Tibial artery (tissue), 4 donors: Measurements from ENCODE around the gene TLL1.

Experiments
- DNase-seq, 2 donors: peaks; one replicate each; pipeline ENCODE4 v3.0.0-alpha.2; 2019
- H3K27ac ChIP-seq, 2 donors: fragments of 200-600 bp; sonication (generic) in 1 of 2; 1 replicate in 1 of 2; 2 replicates in 1 of 2; pipeline ENCODE4 v1.5.1; 2018 to 2019; ENCODE audit warnings: mild to moderate bottlenecking in 1 of 2
- H3K27me3 ChIP-seq, 2 donors: fragments of 200-600 bp; sonication (generic) in 1 of 2; one replicate each; pipeline versions ENCODE4 v1.5.1 to v1.6.0; 2016 to 2019
- H3K36me3 ChIP-seq, 3 donors: fragments of 200-600 bp; sonication (generic) in 2 of 3; one replicate each; pipeline ENCODE4 v1.5.1; 2016 to 2019; ENCODE audit warnings: mild to moderate bottlenecking in 2 of 3
- H3K4me1 ChIP-seq, 4 donors: fragments of 200-600 bp; sonication (generic) in 2 of 4; 1 replicate in 3 of 4; 2 replicates in 1 of 4; pipeline ENCODE4 v1.5.1; 2016 to 2019
- H3K4me3 ChIP-seq, 2 donors: fragments of 200-600 bp; sonication (generic) in 1 of 2; 1 replicate in 1 of 2; 2 replicates in 1 of 2; pipeline ENCODE4 v1.5.1; 2018 to 2019; ENCODE audit warnings: mild to moderate bottlenecking in 2 of 2
- H3K9me3 ChIP-seq, 3 donors: fragments of 200-600 bp; sonication (generic) in 1 of 3; one replicate each; pipeline ENCODE4 v1.5.1; 2016 to 2019
- intact Hi-C: fragments of 100-400 bp; cut with DNase I; formaldehyde crosslinking; loops from one replicate; pipeline ENCODE4 v1.15.0; 2023; ENCODE audit warnings: low total_unique reads
- TF ChIP-seq, protein P1 (sequence below), 2 experiments: fragments of 200-600 bp in 1 of 2; fragments of 450-650 bp in 1 of 2; IDR thresholded peaks; one replicate each; pipeline ENCODE4 v1.5.1; 2017 to 2019; ENCODE audit warnings: antibody characterized with exemption in 2 of 2, mild to moderate bottlenecking in 1 of 2, moderate library complexity in 1 of 2

TLL1 gene

DNA sequence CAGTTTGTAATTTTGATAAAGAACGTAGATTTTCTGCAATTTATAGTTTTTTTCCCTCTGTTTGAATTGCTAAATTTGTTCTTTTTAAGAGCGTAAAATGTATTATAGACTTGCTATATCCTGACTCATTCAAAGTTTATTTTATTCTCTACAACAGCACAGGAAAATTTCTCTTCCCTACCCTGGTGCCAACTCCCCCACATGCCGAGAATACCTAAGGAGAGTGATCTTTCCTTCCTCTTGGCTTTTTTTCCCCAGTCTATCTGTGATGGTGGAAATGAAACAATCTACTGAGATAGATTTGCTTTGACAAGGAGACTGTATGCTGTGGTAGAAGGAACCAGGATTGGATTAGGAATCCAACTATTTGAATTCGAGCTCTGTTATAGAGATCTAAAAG, 271.6 kb downstream of the TLL1 start:
- no peak for DNase-seq
- Histone ChIP-seq H3K36me3 (no peaks in the 10 kb centered on the region), H3K27ac (no peak overlapping the region), H3K4me3 (no peak overlapping the region), H3K9me3 (no peaks in the 10 kb centered on the region), H3K27me3 (no peaks in the 10 kb centered on the region), H3K4me1 (no peaks in the 10 kb centered on the region)
- intact Hi-C loops = no loop called here
- TF ChIP-seq, protein P1, sequence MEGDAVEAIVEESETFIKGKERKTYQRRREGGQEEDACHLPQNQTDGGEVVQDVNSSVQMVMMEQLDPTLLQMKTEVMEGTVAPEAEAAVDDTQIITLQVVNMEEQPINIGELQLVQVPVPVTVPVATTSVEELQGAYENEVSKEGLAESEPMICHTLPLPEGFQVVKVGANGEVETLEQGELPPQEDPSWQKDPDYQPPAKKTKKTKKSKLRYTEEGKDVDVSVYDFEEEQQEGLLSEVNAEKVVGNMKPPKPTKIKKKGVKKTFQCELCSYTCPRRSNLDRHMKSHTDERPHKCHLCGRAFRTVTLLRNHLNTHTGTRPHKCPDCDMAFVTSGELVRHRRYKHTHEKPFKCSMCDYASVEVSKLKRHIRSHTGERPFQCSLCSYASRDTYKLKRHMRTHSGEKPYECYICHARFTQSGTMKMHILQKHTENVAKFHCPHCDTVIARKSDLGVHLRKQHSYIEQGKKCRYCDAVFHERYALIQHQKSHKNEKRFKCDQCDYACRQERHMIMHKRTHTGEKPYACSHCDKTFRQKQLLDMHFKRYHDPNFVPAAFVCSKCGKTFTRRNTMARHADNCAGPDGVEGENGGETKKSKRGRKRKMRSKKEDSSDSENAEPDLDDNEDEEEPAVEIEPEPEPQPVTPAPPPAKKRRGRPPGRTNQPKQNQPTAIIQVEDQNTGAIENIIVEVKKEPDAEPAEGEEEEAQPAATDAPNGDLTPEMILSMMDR (IDR thresholded peaks at IDR 0.05) = no peak

DNA sequence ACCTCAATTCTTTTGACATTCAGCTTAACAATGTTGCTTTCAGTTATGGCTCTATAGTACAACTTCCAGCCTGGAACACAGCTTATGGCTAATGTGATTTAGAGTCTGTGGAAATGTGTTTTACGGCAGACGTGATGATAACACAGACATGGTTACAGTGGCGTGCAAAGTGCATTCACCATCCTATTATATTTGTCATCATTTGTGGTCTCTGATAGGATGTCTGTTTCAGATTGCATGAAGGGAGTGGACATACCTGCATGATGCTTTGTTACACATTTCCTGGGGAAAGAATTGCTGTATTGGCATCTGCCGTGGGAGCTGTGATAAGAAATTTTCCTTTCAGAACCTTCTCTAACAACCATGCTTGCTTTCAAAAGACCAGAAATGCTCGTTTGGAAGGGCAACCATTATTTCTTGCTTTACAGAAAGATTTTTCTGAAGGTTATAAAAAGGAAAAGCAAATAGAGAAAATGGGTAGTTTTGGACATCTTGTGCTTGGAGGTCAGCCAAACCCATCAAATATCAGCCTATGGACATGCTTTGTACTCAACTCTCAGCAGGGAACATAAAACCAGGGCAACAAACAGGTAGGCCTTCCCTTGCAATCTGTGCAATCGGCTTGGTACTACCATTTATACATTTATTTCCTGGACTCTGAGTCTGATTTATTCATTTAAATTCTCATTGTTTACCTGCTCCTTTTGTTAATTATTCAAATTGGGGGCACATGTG, 273.9 kb downstream of the TLL1 start:
- H3K4me3 ChIP-seq = no peak overlapping the region
- intact Hi-C loops = no loop called here
- no peak for DNase-seq
- H3K4me1 ChIP-seq = no peaks in the 10 kb centered on the region
- TF ChIP-seq, protein P1 (IDR thresholded peaks at IDR 0.05) = no peak
- H3K27ac ChIP-seq = no peak overlapping the region
- no peaks in the 10 kb centered on the region for H3K27me3 ChIP-seq
- no peaks in the 10 kb centered on the region for H3K9me3 ChIP-seq
- H3K36me3 ChIP-seq = no peaks in the 10 kb centered on the region
